Endodermal cell (in vitro differentiated cells): ENCODE measurements around the gene RASGRF2. TPM values are rescaled to one million over a fixed set of nuclear protein-coding genes. Genes with fewer than 3 reads are reported as not detected.

Experiments used
- DNase-seq: peaks from one replicate; pipeline ENCODE4 v3.0.0-alpha.2; 2017
- H3K27ac ChIP-seq: 2 replicates; pipeline ENCODE4 v1.5.1; 2013; ENCODE audit warnings: mild to moderate bottlenecking, low read depth, low read length, moderate library complexity
- H3K27me3 ChIP-seq: 2 replicates; pipeline ENCODE4 v1.6.1; 2013; ENCODE audit warnings: mild to moderate bottlenecking, low read length, moderate library complexity; ENCODE audit not compliant: insufficient read depth, control insufficient read depth, poor library complexity, severe bottlenecking
- H3K36me3 ChIP-seq: 2 replicates; pipeline ENCODE4 v1.7.0; 2013; ENCODE audit warnings: mild to moderate bottlenecking, low read length, moderate library complexity; ENCODE audit not compliant: control insufficient read depth, insufficient read depth
- H3K4me1 ChIP-seq: one replicate; pipeline ENCODE4 v1.7.0; 2013; ENCODE audit warnings: low read length; ENCODE audit not compliant: control insufficient read depth, insufficient read depth
- H3K4me3 ChIP-seq: 2 replicates; pipeline ENCODE4 v1.5.1; 2013; ENCODE audit warnings: mild to moderate bottlenecking, low read length, moderate library complexity
- H3K9ac ChIP-seq: 2 replicates; pipeline ENCODE4 v1.6.1; 2013; ENCODE audit warnings: mild to moderate bottlenecking, low read length, moderate library complexity; ENCODE audit not compliant: poor library complexity, severe bottlenecking; ENCODE audit errors: extremely low read depth
- H3K9me3 ChIP-seq: 2 replicates; pipeline ENCODE4 v1.6.1; 2013; ENCODE audit warnings: mild to moderate bottlenecking, low read length, moderate library complexity; ENCODE audit not compliant: control insufficient read depth
- H3K27ac Mint-ChIP-seq: 2 replicates; pipeline ENCODE4 v1.8.0; 2020; ENCODE audit warnings: mixed read lengths
- H3K27me3 Mint-ChIP-seq: 2 replicates; pipeline ENCODE4 v1.8.0; 2021; ENCODE audit warnings: mild to moderate bottlenecking, mixed read lengths; ENCODE audit not compliant: insufficient read depth
- H3K36me3 Mint-ChIP-seq: 2 replicates; pipeline ENCODE4 v1.8.0; 2020; ENCODE audit warnings: low read depth, mixed read lengths
- H3K4me1 Mint-ChIP-seq: 2 replicates; pipeline ENCODE4 v1.8.0; 2020; ENCODE audit warnings: mixed read lengths
- H3K4me3 Mint-ChIP-seq: 2 replicates; pipeline ENCODE4 v1.8.0; 2020; ENCODE audit warnings: mild to moderate bottlenecking, moderate library complexity, mixed read lengths
- H3K9me3 Mint-ChIP-seq: 2 replicates; pipeline ENCODE4 v1.8.0; 2020; ENCODE audit warnings: mild to moderate bottlenecking, mixed read lengths
- CTCF ChIP-seq: fragments of 200-600 bp; sonication (generic); conservative IDR thresholded peaks from 2 replicates; pipeline ENCODE4 v1.5.0; 2021; ENCODE audit warnings: antibody characterized with exemption, mild to moderate bottlenecking
- WGBS, 2 experiments: methylation state at CpG; one replicate each; pipeline versions ENCODE4 v1.1.5 to v1.1.7; 2013; ENCODE audit warnings: missing lambda C conversion rate in 2 of 2, mixed read lengths in 1 of 2; ENCODE audit not compliant: insufficient coverage in 1 of 2, insufficient read length in 1 of 2; 5-methylcytosine and 5-hydroxymethylcytosine counted together
- total RNA-seq, 2 donors: library from RNA; stranded (reverse); fragmentation: NEBNext Ultra II Directional in 1 of 2; extraction: Animal tissue kit (Norgen Biotek cat#: 25700) in 1 of 2; gene quantifications; 2 replicates in 1 of 2; 3 replicates in 1 of 2; pipeline ENCODE4 v1.2.1, GENCODE V29; 2021

The RASGRF2 gene
- total RNA-seq, 2 donors from 2014 or later = 0.64 to 14.4 TPM

DNA sequence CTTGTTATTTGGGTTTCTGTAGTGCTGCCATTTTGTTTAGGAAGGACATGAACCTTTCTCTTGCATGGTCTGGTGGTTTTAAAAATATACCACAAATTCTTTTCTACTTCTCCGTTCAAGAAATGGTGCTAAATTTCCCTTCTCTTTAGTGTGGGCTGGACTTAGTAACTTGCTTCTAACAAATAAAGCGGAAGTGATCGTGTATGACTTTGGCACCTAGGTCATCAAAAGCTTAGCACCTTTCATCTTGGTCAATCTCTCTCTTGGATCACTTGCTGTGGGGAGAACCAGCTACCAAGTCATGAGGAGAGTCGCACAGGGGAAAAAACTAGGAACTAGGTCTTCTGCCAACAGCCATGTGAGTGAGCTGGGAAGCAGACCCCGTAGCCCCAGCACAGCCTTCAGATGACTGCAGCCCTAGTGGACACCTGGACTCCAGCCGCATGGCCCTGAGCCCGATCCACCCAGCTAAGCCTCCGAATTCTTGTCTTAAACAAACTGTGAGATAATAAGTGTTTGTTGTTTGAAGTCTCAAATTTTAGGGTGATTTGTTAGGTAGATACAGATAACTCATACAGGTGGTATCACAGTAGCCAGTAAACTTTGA, 185.3 kb downstream of the RASGRF2 start:
- 81 to 94% methylated on average over 5 to 8 of the region's 8 CpGs for WGBS, 2 experiments
- Mint-ChIP-seq H3K4me3 (no peak overlapping the region), H3K9me3 (no peaks in the 10 kb centered on the region)

DNA sequence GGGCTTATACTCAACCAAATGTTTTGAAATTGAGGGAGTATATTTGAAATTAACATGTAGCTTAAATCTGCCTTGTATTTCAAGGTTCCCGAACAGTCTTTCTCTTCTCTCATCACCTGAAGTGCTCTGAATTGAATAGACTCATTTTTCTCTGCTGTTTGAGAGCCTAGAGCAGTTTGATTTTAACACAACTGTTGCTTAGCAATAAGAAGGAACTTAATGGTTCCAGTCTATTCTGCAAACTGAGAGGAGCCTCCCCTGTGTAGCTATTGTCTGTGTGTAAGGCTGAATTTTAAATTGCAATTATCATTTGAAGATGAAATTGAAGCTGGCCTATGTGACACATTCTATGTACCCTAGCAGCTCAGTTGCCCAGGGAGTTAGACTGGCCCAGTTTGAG, 185.9 kb downstream of the RASGRF2 start:
- Mint-ChIP-seq H3K4me1 (peaks cover 27% of the 10 kb centered on the region), H3K36me3 (no peaks in the 10 kb centered on the region), H3K9me3 (no peaks in the 10 kb centered on the region), H3K27ac (no peak overlapping the region), H3K4me3 (no peak overlapping the region), H3K27me3 (no peaks in the 10 kb centered on the region)
- DNase-seq = no peak
- no peaks in the 10 kb centered on the region for H3K27me3 ChIP-seq
- H3K27ac ChIP-seq = no peak overlapping the region
- no peak overlapping the region for H3K4me3 ChIP-seq
- peaks cover 3% of the 10 kb centered on the region for H3K36me3 ChIP-seq
- WGBS, 2 experiments = 83 to 93% methylated on average over 1 of the region's 1 CpG
- H3K4me1 ChIP-seq = no peaks in the 10 kb centered on the region
- H3K9me3 ChIP-seq = no peaks in the 10 kb centered on the region
- no peak overlapping the region for H3K9ac ChIP-seq
- no peak for TF ChIP-seq CTCF

More for the DNA sequence above, 185.3 kb downstream of the RASGRF2 start:
- Mint-ChIP-seq H3K27me3 (no peaks in the 10 kb centered on the region), H3K27ac (no peak overlapping the region), H3K4me1 (peaks cover 32% of the 10 kb centered on the region), H3K36me3 (peaks cover 3% of the 10 kb centered on the region)
- Histone ChIP-seq H3K4me1 (peaks cover 3% of the 10 kb centered on the region), H3K27me3 (no peaks in the 10 kb centered on the region), H3K27ac (no peak overlapping the region), H3K4me3 (no peak overlapping the region), H3K9ac (no peak overlapping the region), H3K9me3 (no peaks in the 10 kb centered on the region), H3K36me3 (peaks cover 3% of the 10 kb centered on the region)
- TF ChIP-seq CTCF = no peak
- DNase-seq = no peak

GRCh38 chr5:81147011-81147885, 187.1 kb downstream of the RASGRF2 start:
- Histone ChIP-seq H3K4me1 (no peaks in the 10 kb centered on the region), H3K9ac (no peak overlapping the region), H3K27ac (no peak overlapping the region), H3K36me3 (peaks cover 3% of the 10 kb centered on the region), H3K27me3 (no peaks in the 10 kb centered on the region), H3K4me3 (no peak overlapping the region), H3K9me3 (no peaks in the 10 kb centered on the region)
- peaks cover 16% of the 10 kb centered on the region for H3K4me1 Mint-ChIP-seq
- H3K9me3 Mint-ChIP-seq = no peaks in the 10 kb centered on the region
- H3K27ac Mint-ChIP-seq = no peak overlapping the region
- TF ChIP-seq CTCF = no peak
- DNase-seq = no peak
- WGBS, 2 experiments = 75% methylated on average over 6 of the region's 6 CpGs; no CpG with 5 or more reads in 1 of the 2 experiments
- H3K27me3 Mint-ChIP-seq = no peaks in the 10 kb centered on the region
- H3K4me3 Mint-ChIP-seq = no peak overlapping the region
- H3K36me3 Mint-ChIP-seq = peaks cover 4% of the 10 kb centered on the region
